Loucy (cell line): Measurements from ENCODE around the gene PEAK1.

Source experiments
- CTCF ChIP-seq: fragments of 200-600 bp; sonication (generic); conservative IDR thresholded peaks from 2 replicates; pipeline ENCODE4 v1.5.1; 2014; ENCODE audit warnings: mild to moderate bottlenecking, antibody characterized with exemption, low read length
- EZH2phosphoT487 ChIP-seq: fragments of 200-600 bp; IDR thresholded peaks from 2 replicates; pipeline ENCODE4 v1.6.1; 2018; ENCODE audit warnings: antibody characterized with exemption, mild to moderate bottlenecking, moderate library complexity, borderline replicate concordance

GRCh38 chr15:77415450-77416147 lies 4.3 kb downstream of the PEAK1 start:
- TF ChIP-seq CTCF = no peak
- TF ChIP-seq EZH2phosphoT487 = no peak
